AG04450 (cell line): ENCODE data around the gene BIRC2. TPM values are rescaled to one million over a fixed set of nuclear protein-coding genes. Genes with fewer than 3 reads are reported as not detected.
A peak's percentile ranks its signal among the peaks of the same experiment; 100 is the strongest.

Source experiments
- CTCF ChIA-PET: fragments of 300-600, 350-600 bp; formaldehyde crosslinking; extraction: SDS; loops from one replicate; lab custom pipeline; 2022; ENCODE audit warnings: antibody characterized with exemption, inconsistent platforms; lab: Charles Lee
- POLR2A ChIA-PET: fragments of 350-600 bp; formaldehyde crosslinking; extraction: SDS; loops from one replicate; lab custom pipeline; 2021; ENCODE audit warnings: antibody characterized with exemption, inconsistent platforms; lab: Yijun Ruan, JAX
- DNase-seq: peaks from one replicate; pipeline ENCODE4 v3.0.0-alpha.2; 2011; ENCODE audit warnings: low read depth, low spot score
- H3K27ac ChIP-seq: one replicate; pipeline ENCODE4 v1.5.1; 2012; ENCODE audit warnings: low read depth, low read length, control low read depth
- H3K27me3 ChIP-seq: one replicate; pipeline ENCODE4 v1.6.0; 2012; ENCODE audit warnings: low read length; ENCODE audit not compliant: control insufficient read depth, insufficient read depth
- H3K4me3 ChIP-seq: 2 replicates; pipeline ENCODE4 v1.5.1; 2011; ENCODE audit warnings: mild to moderate bottlenecking, low read depth, low read length, control low read depth
- H3K9me3 ChIP-seq: 2 replicates; pipeline ENCODE4 v1.5.1; 2012; ENCODE audit warnings: low read length; ENCODE audit not compliant: control insufficient read depth, insufficient read depth
- polyA plus RNA-seq: library from polyadenylated mRNA; depleted of rRNA; stranded (reverse); fragments of >200 nt; gene quantifications from 2 replicates; pipeline ENCODE4 v1.2.3, GENCODE V29; 2011
- TF ChIP-seq, protein P1 (sequence below): IDR thresholded peaks from 2 replicates; pipeline ENCODE4 v1.5.1; 2011; ENCODE audit warnings: low read depth, low read length, control low read depth, inconsistent platforms

BIRC2 gene
- polyA plus RNA-seq, 1 experiment = 64.3 TPM

GRCh38 chr11:102386136-102386734, 39.2 kb downstream of the BIRC2 start:
- CTCF ChIA-PET = no interaction called here
- POLR2A ChIA-PET = no interaction called here
- no peak for DNase-seq
- no peak overlapping the region for H3K4me3 ChIP-seq
- H3K27ac ChIP-seq = no peak overlapping the region
- H3K27me3 ChIP-seq = no peaks in the 10 kb centered on the region
- H3K9me3 ChIP-seq = no peaks in the 10 kb centered on the region
- TF ChIP-seq, protein P1, sequence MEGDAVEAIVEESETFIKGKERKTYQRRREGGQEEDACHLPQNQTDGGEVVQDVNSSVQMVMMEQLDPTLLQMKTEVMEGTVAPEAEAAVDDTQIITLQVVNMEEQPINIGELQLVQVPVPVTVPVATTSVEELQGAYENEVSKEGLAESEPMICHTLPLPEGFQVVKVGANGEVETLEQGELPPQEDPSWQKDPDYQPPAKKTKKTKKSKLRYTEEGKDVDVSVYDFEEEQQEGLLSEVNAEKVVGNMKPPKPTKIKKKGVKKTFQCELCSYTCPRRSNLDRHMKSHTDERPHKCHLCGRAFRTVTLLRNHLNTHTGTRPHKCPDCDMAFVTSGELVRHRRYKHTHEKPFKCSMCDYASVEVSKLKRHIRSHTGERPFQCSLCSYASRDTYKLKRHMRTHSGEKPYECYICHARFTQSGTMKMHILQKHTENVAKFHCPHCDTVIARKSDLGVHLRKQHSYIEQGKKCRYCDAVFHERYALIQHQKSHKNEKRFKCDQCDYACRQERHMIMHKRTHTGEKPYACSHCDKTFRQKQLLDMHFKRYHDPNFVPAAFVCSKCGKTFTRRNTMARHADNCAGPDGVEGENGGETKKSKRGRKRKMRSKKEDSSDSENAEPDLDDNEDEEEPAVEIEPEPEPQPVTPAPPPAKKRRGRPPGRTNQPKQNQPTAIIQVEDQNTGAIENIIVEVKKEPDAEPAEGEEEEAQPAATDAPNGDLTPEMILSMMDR = no peak

DNA sequence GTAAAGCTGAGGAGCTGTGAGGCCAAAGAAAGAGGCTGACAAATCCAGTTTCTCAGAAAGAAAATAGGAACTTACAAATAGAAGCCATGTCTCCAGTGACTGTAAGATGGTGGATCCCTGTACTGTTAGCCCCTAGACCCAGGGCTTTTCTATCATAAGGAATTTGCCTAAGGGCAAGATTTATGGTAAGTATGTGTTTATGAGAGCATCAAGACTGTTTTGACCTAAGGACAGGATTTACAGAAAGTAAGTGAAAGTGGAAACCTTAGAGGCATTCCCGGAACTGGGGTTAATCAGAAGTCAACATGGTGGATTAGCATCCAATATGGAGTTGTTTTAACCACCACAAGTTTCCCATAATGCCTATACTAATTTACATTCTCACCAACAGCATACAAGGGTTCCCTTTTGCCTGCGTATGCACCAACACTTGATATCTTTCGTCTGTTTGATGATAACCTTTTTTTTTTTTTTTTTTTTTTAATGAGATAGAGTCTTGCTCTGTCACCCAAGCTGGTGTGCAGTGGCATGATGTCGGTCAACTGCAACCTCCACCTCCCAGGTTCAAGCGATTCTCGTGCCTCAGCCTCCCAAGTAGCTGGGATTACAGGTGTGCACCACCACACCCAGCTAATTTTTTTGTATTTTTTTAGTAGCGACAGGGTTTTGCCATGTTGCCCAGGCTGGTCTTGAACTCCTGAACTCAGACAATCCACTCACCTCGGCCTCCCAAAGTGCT, 40.2 kb downstream of the BIRC2 start:
- H3K27ac ChIP-seq = no peak overlapping the region
- no peak overlapping the region for H3K4me3 ChIP-seq
- H3K27me3 ChIP-seq = no peaks in the 10 kb centered on the region
- no peak for DNase-seq
- CTCF ChIA-PET = no interaction called here
- TF ChIP-seq, protein P1 = no peak
- H3K9me3 ChIP-seq = no peaks in the 10 kb centered on the region
- POLR2A ChIA-PET = no interaction called here

GRCh38 chr11:102389253-102389652, 42.2 kb downstream of the BIRC2 start:
- TF ChIP-seq, protein P1 = no peak
- H3K27ac ChIP-seq = no peak overlapping the region
- H3K9me3 ChIP-seq = no peaks in the 10 kb centered on the region
- CTCF ChIA-PET = interaction anchor here (0.6 to 4.0 kb wide), 22 partner anchors 9 to 308 kb away, joined by 3 to 55 read pairs (median 10); no protein-coding TSS in a partner anchor
- DNase-seq = no peak
- no peaks in the 10 kb centered on the region for H3K27me3 ChIP-seq
- POLR2A ChIA-PET = interaction anchor here (0.6 kb wide), 1 partner anchor 67 kb away, joined by 11 read pairs; no protein-coding TSS in a partner anchor
- no peak overlapping the region for H3K4me3 ChIP-seq

DNA sequence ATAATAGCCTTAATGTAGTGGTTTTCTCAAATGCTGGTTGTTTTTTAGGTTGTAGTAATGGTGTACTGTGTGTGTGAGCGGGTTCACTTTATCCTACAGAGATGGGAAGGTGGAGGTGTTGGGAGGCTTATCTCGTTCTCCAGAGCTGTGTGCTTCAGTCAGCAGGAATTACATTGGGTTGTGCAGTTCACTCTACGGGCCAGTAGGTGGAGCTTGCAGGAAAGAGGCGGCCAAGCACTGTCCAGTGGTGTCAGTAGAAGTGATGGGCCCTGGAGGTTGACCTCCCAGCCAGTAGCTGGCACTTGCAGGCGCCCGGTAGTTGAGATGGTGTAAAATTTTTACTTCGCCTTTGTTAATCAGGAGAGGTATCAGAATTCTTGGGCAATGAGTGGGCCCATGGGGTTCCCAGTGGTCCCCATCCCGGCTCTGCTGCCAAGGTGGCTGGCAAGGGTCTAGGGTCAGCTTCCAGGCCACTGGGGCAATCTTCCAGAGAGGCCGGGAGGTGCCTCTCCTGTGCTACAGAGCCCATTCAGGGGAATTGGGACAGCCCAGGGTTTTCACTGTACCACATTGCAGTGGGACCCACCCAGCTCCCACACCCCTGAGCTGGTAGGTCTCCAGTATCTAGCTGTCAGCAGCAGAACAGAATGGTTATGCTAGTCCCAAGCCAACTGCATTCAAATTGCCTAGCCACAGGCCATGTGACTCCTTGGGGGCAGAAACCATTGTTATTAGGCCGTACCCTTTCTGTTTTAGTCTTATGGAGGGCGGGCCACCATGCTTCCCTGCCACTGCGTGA, 43.9 kb downstream of the BIRC2 start:
- ChIA-PET POLR2A (interaction anchor here (0.6 kb wide), 1 partner anchor 9 kb away, joined by 3 read pairs; no protein-coding TSS in a partner anchor), CTCF (interaction anchor here (0.5 to 4.0 kb wide), 47 partner anchors 9 to 294 kb away, joined by 3 to 55 read pairs (median 5); partner anchors contain the start of gene BIRC2)
- TF ChIP-seq, protein P1 = peak; percentile 91
- H3K27ac ChIP-seq = no peak overlapping the region
- no peak overlapping the region for H3K4me3 ChIP-seq
- H3K9me3 ChIP-seq = no peaks in the 10 kb centered on the region
- DNase-seq = peak; percentile 21
- H3K27me3 ChIP-seq = no peaks in the 10 kb centered on the region
